Measurements from ENCODE around the gene OR52A5. TPM values are rescaled to one million over a fixed set of nuclear protein-coding genes. Genes with fewer than 3 reads are reported as not detected.

Gene OR52A5
- polyA plus RNA-seq, 1 experiment = not detected

DNA sequence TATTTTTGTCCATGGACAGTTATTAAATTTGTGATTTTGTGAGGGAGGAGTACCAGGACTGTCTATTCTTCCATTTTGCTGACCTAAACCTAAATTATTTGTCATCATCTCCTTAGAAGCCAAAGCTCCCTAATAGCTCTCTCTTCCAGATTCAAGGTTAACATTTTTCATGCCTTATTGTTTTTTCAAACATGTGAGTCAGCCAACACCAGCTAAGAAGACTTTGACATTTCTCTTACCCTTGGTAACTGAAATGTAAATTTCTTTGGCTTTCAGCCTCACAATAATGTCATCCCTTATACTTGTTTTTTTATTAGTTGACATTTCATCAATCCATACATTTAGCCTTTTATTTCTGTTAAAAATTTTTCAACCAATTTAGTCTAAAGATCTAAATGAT lies 49.6 kb downstream of the OR52A5 start:
- H3K4me3 ChIP-seq (ENCODE audit: low read depth, low read length) = no peak overlapping the region
- H3K9me3 ChIP-seq (ENCODE audit: control insufficient read depth, insufficient read depth, low read length) = no peaks in the 10 kb centered on the region
- CTCF ChIA-PET = no interaction called here
- POLR2A ChIA-PET = no interaction called here
- TF ChIP-seq, protein P1, sequence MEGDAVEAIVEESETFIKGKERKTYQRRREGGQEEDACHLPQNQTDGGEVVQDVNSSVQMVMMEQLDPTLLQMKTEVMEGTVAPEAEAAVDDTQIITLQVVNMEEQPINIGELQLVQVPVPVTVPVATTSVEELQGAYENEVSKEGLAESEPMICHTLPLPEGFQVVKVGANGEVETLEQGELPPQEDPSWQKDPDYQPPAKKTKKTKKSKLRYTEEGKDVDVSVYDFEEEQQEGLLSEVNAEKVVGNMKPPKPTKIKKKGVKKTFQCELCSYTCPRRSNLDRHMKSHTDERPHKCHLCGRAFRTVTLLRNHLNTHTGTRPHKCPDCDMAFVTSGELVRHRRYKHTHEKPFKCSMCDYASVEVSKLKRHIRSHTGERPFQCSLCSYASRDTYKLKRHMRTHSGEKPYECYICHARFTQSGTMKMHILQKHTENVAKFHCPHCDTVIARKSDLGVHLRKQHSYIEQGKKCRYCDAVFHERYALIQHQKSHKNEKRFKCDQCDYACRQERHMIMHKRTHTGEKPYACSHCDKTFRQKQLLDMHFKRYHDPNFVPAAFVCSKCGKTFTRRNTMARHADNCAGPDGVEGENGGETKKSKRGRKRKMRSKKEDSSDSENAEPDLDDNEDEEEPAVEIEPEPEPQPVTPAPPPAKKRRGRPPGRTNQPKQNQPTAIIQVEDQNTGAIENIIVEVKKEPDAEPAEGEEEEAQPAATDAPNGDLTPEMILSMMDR (IDR thresholded peaks at IDR 0.05; ENCODE audit: low read depth, low read length) = no peak
- H3K27ac ChIP-seq (ENCODE audit: low read depth, low read length) = no peak overlapping the region
- DNase-seq (ENCODE audit: low read depth, low spot score) = no peak
- no peaks in the 10 kb centered on the region for H3K27me3 ChIP-seq (ENCODE audit: control insufficient read depth, insufficient read depth, low read length)

- no peak for DNase-seq (ENCODE audit: low read depth, low spot score)
- ChIA-PET CTCF (no interaction called here), POLR2A (no interaction called here)
- Histone ChIP-seq H3K9me3 (ENCODE audit: control insufficient read depth, insufficient read depth, low read length) (no peaks in the 10 kb centered on the region), H3K4me3 (ENCODE audit: low read depth, low read length) (no peak overlapping the region), H3K27me3 (ENCODE audit: control insufficient read depth, insufficient read depth, low read length) (no peaks in the 10 kb centered on the region), H3K27ac (ENCODE audit: low read depth, low read length) (no peak overlapping the region)
- TF ChIP-seq, protein P1 (IDR thresholded peaks at IDR 0.05; ENCODE audit: low read depth, low read length) = no peak
Observed at GRCh38 chr11:5083602-5084001, 54.6 kb downstream of the OR52A5 start.

GRCh38 chr11:5081405-5081804 lies 56.8 kb downstream of the OR52A5 start:
- Histone ChIP-seq H3K27me3 (ENCODE audit: control insufficient read depth, insufficient read depth, low read length) (no peaks in the 10 kb centered on the region), H3K27ac (ENCODE audit: low read depth, low read length) (no peak overlapping the region), H3K4me3 (ENCODE audit: low read depth, low read length) (no peak overlapping the region), H3K9me3 (ENCODE audit: control insufficient read depth, insufficient read depth, low read length) (no peaks in the 10 kb centered on the region)
- DNase-seq (ENCODE audit: low read depth, low spot score) = no peak
- TF ChIP-seq, protein P1 (IDR thresholded peaks at IDR 0.05; ENCODE audit: low read depth, low read length) = no peak
- CTCF ChIA-PET = interaction anchor here (1.1 kb wide), 1 partner anchor 395 kb away, joined by 3 read pairs; no protein-coding TSS in a partner anchor
- POLR2A ChIA-PET = no interaction called here

Other genes with a start within 250 kb of the OR52A5 start
- gene OR51A7, start 234.6 kb downstream of the OR52A5 start, polyA plus RNA-seq (2011; rRNA removed) = not detected in 2 replicates
- not detected in 2 replicates for gene OR51G2, start 219.0 kb downstream of the OR52A5 start, polyA plus RNA-seq (2011; rRNA removed)
- gene OR51G1, start 214.0 kb downstream of the OR52A5 start, polyA plus RNA-seq (2011; rRNA removed) = not detected in 2 replicates
- not detected in 2 replicates for gene OR51A4, start 190.8 kb downstream of the OR52A5 start, polyA plus RNA-seq (2011; rRNA removed)
- not detected in 2 replicates for gene OR51A2, start 182.6 kb downstream of the OR52A5 start, polyA plus RNA-seq (2011; rRNA removed)
- gene OR51L1, start 143.5 kb downstream of the OR52A5 start, polyA plus RNA-seq (2011; rRNA removed) = not detected in 2 replicates
- gene OR52J3, start 91.8 kb downstream of the OR52A5 start, polyA plus RNA-seq (2011; rRNA removed) = not detected in 2 replicates
- gene OR52E2, start 78.7 kb downstream of the OR52A5 start, polyA plus RNA-seq (2011; rRNA removed) = not detected in 2 replicates
- gene OR52E1, start 68.8 kb downstream of the OR52A5 start, polyA plus RNA-seq (2011; rRNA removed) = not detected in 2 replicates
- gene OR52A1, start 16.4 kb upstream of the OR52A5 start, polyA plus RNA-seq (2011; rRNA removed) = not detected in 2 replicates
- gene OR51V1, start 62.3 kb upstream of the OR52A5 start, polyA plus RNA-seq (2011; rRNA removed) = not detected in 2 replicates
- 0.22 and 0.26 TPM in 2 replicates for gene HBB, start 88.7 kb upstream of the OR52A5 start, polyA plus RNA-seq (2011; rRNA removed)
- gene HBD, start 96.1 kb upstream of the OR52A5 start, polyA plus RNA-seq (2011; rRNA removed) = 42.2 and 59.0 TPM in 2 replicates
- gene HBG1, start 111.5 kb upstream of the OR52A5 start, polyA plus RNA-seq (2011; rRNA removed) = 0.41 and 0.45 TPM in 2 replicates
- gene HBG2, start 116.4 kb upstream of the OR52A5 start, polyA plus RNA-seq (2011; rRNA removed) = 2.0 and 2.2 TPM in 2 replicates
- gene HBE1, start 131.6 kb upstream of the OR52A5 start, polyA plus RNA-seq (2011; rRNA removed) = 8.3 TPM in 2 replicates
- 0.67 and 0.82 TPM in 2 replicates for gene OR51B4, start 163.6 kb upstream of the OR52A5 start, polyA plus RNA-seq (2011; rRNA removed)
- not detected in 2 replicates for gene OR51B2, start 185.9 kb upstream of the OR52A5 start, polyA plus RNA-seq (2011; rRNA removed)
- 0.56 and 0.84 TPM in 2 replicates for gene OR51B5, start 205.2 kb upstream of the OR52A5 start, polyA plus RNA-seq (2011; rRNA removed)
- gene OR51B6, start 213.2 kb upstream of the OR52A5 start, polyA plus RNA-seq (2011; rRNA removed) = not detected in 2 replicates
- gene OR51M1, start 245.5 kb upstream of the OR52A5 start, polyA plus RNA-seq (2011; rRNA removed) = 0.06 and 0.12 TPM in 2 replicates

Data from AG04450 (cell line).